IMR-90 (cell line): ENCODE results near the gene TRAPPC2L. TPM values are rescaled to one million over a fixed set of nuclear protein-coding genes. Genes with fewer than 3 reads are reported as not detected.
A peak's percentile ranks its signal among the peaks of the same experiment; 100 is the strongest.

Experiments used
- ATAC-seq: fragments of 200-7000 bp; cut with Tn5 transposase; 2 replicates; pipeline ENCODE4 v1.9.1; 2020; ENCODE audit warnings: low read depth, mild to moderate bottlenecking, moderate library complexity
- BruUV-seq: library from RNA; stranded (reverse); fragments of 400-500 nt; replicated peaks from 2 replicates; lab custom pipeline; 2021; lab: Mats Ljungman, UMichigan
- CTCF ChIA-PET: fragments of 300-600 bp; formaldehyde crosslinking; extraction: SDS; loops from one replicate; lab custom pipeline; 2021; ENCODE audit warnings: antibody characterized with exemption; lab: Yijun Ruan, JAX
- POLR2A ChIA-PET: fragments of 300-600 bp; sonication (Branson Sonifier 250); formaldehyde crosslinking; loops from one replicate; lab custom pipeline; 2022; ENCODE audit warnings: antibody characterized with exemption; ENCODE audit not compliant: unreplicated experiment; lab: Charles Lee
- DNase-seq: peaks from one replicate; pipeline ENCODE4 v3.0.0; 2013
- H2AFZ ChIP-seq: replicated peaks from 2 replicates; pipeline ENCODE3; 2013; ENCODE audit warnings: low read length, mild to moderate bottlenecking; ENCODE audit not compliant: poor library complexity
- H2AK5ac ChIP-seq: 2 replicates; pipeline ENCODE4 v1.6.1; 2013; ENCODE audit warnings: low read depth, low read length, inconsistent platforms
- H2AK9ac ChIP-seq: replicated peaks from 2 replicates; pipeline ENCODE3; 2013; ENCODE audit warnings: mild to moderate bottlenecking, low read depth, low read length, moderate library complexity; ENCODE audit not compliant: poor library complexity
- H2BK120ac ChIP-seq: 2 replicates; pipeline ENCODE4 v1.6.1; 2013; ENCODE audit warnings: low read depth, low read length, inconsistent platforms
- H2BK15ac ChIP-seq: 3 replicates; pipeline ENCODE4 v1.6.1; 2013; ENCODE audit warnings: low read depth, low read length, inconsistent platforms
- H2BK20ac ChIP-seq: 2 replicates; pipeline ENCODE4 v1.6.1; 2013; ENCODE audit warnings: low read depth, mild to moderate bottlenecking, inconsistent platforms, low read length, moderate library complexity
- H2BK5ac ChIP-seq: 2 replicates; pipeline ENCODE4 v1.6.1; 2013; ENCODE audit warnings: mild to moderate bottlenecking, low read depth, low read length, inconsistent platforms; ENCODE audit not compliant: poor library complexity, severe bottlenecking
- H3K14ac ChIP-seq: replicated peaks from 2 replicates; pipeline ENCODE4 v1.6.1; 2013; ENCODE audit warnings: low read depth, low read length, inconsistent platforms
- H3K18ac ChIP-seq: 2 replicates; pipeline ENCODE4 v1.6.1; 2013; ENCODE audit warnings: low read depth, low read length, control low read depth
- H3K23ac ChIP-seq: 2 replicates; pipeline ENCODE4 v1.6.1; 2013; ENCODE audit warnings: low read depth, low read length, inconsistent platforms
- H3K27ac ChIP-seq: 2 replicates; pipeline ENCODE4 v1.5.1; 2013; ENCODE audit warnings: mild to moderate bottlenecking, control low read depth, low read length; ENCODE audit not compliant: insufficient read depth
- H3K27me3 ChIP-seq: 2 replicates; pipeline ENCODE4 v1.6.1; 2013; ENCODE audit warnings: low read length; ENCODE audit not compliant: control insufficient read depth, insufficient read depth
- H3K36me3 ChIP-seq: 2 replicates; pipeline ENCODE4 v1.6.1; 2013; ENCODE audit warnings: low read length, mixed read lengths; ENCODE audit not compliant: control insufficient read depth, insufficient read depth
- H3K4ac ChIP-seq: 2 replicates; pipeline ENCODE4 v1.6.1; 2013; ENCODE audit warnings: low read depth, low read length, inconsistent platforms
- H3K4me1 ChIP-seq: 2 replicates; pipeline ENCODE4 v1.6.1; 2013; ENCODE audit warnings: low read length, mixed read lengths; ENCODE audit not compliant: control insufficient read depth, insufficient read depth
- H3K4me2 ChIP-seq: 2 replicates; pipeline ENCODE4 v1.6.1; 2013; ENCODE audit warnings: low read depth, mild to moderate bottlenecking, control low read depth, low read length, moderate library complexity
- H3K4me3 ChIP-seq: 2 replicates; pipeline ENCODE4 v1.5.1; 2013; ENCODE audit warnings: low read depth, mild to moderate bottlenecking, control low read depth, low read length, moderate library complexity; ENCODE audit not compliant: insufficient read depth
- H3K56ac ChIP-seq: 2 replicates; pipeline ENCODE4 v1.6.1; 2013; ENCODE audit warnings: low read length, inconsistent platforms; ENCODE audit not compliant: insufficient read depth; ENCODE audit errors: extremely low read depth
- H3K79me1 ChIP-seq, 2 experiments: 2 replicates each; pipeline ENCODE4 v1.6.1; 2013; ENCODE audit warnings: low read length in 2 of 2, inconsistent platforms in 1 of 2, low read depth in 1 of 2
- H3K9ac ChIP-seq: 2 replicates; pipeline ENCODE4 v1.6.1; 2013; ENCODE audit warnings: low read depth, low read length, control low read depth
- H3K9me1 ChIP-seq: 2 replicates; pipeline ENCODE4 v1.6.1; 2013; ENCODE audit warnings: low read length, inconsistent platforms; ENCODE audit not compliant: insufficient read depth
- H3K9me3 ChIP-seq: 2 replicates; pipeline ENCODE4 v1.6.1; 2013; ENCODE audit warnings: low read length; ENCODE audit not compliant: control insufficient read depth, insufficient read depth
- H4K20me1 ChIP-seq: 2 replicates; pipeline ENCODE4 v1.6.1; 2013; ENCODE audit warnings: low read length, inconsistent platforms; ENCODE audit not compliant: insufficient read depth
- H4K5ac ChIP-seq: 2 replicates; pipeline ENCODE4 v1.6.1; 2013; ENCODE audit warnings: mild to moderate bottlenecking, low read depth, low read length, control low read depth
- H4K8ac ChIP-seq, 2 experiments: 2 replicates each; pipeline ENCODE4 v1.6.1; 2013; ENCODE audit warnings: low read depth in 2 of 2, low read length in 2 of 2, control low read depth in 1 of 2, inconsistent platforms in 1 of 2
- H4K91ac ChIP-seq: 2 replicates; pipeline ENCODE4 v1.6.1; 2013; ENCODE audit warnings: low read depth, low read length, inconsistent platforms; ENCODE audit not compliant: insufficient read depth
- MAZ ChIP-seq: IDR thresholded peaks from 2 replicates; pipeline ENCODE4 v1.6.1; 2012; ENCODE audit warnings: low read depth, mild to moderate bottlenecking, low read length, improper control_type of control experiment, moderate library complexity, borderline replicate concordance
- RAD21 ChIP-seq: IDR thresholded peaks from 2 replicates; pipeline ENCODE4 v1.6.1; 2012; ENCODE audit warnings: low read length, improper control_type of control experiment
- WGBS, 2 experiments: methylation state at CpG; one replicate each; pipeline versions ENCODE4 v1.1.5 to v1.1.7; 2013; ENCODE audit warnings: missing lambda C conversion rate in 2 of 2; ENCODE audit not compliant: insufficient read length in 1 of 2; ENCODE audit errors: extremely low coverage in 2 of 2; 5-methylcytosine and 5-hydroxymethylcytosine counted together
- dilution Hi-C: fragments of 300-500 bp; cut with HindIII; formaldehyde crosslinking; loops from one replicate; pipeline ENCODE4 v1.14.3; 2018; ENCODE audit warnings: low sequenced_read_pairs; ENCODE audit not compliant: unreplicated experiment
- in situ Hi-C: fragments of 300-500 bp; cut with MboI; formaldehyde crosslinking; loops from 3 replicates; pipeline ENCODE4 v1.14.3; 2019; ENCODE audit warnings: low sequenced_read_pairs, inconsistent platforms, mixed read lengths
- intact Hi-C: fragments of 100-400 bp; cut with micrococcal nuclease; formaldehyde crosslinking; loops from 2 replicates; pipeline ENCODE4 v1.10.0; 2022
- polyA plus RNA-seq, 3 experiments: library from polyadenylated mRNA; depleted of rRNA; stranded (reverse); fragments of >200 nt; gene quantifications; 2 replicates each; pipeline ENCODE4 v1.2.3, GENCODE V29; 2012; ENCODE audit warnings: low replicate concordance in 1 of 3
- total RNA-seq: library from RNA; depleted of rRNA; stranded (reverse); fragments of >200 nt; gene quantifications from 2 replicates; pipeline ENCODE4 v1.2.3, GENCODE V29; 2012
- TF ChIP-seq, protein P1 (sequence below): conservative IDR thresholded peaks from 2 replicates; pipeline ENCODE4 v1.5.1; 2012; ENCODE audit warnings: mild to moderate bottlenecking, low read depth, low read length, improper control_type of control experiment

TRAPPC2L gene
- total and polyA plus RNA-seq, 2 of the 4 experiments (the other 2 are of a cell fraction) = 102 to 109 TPM

DNA sequence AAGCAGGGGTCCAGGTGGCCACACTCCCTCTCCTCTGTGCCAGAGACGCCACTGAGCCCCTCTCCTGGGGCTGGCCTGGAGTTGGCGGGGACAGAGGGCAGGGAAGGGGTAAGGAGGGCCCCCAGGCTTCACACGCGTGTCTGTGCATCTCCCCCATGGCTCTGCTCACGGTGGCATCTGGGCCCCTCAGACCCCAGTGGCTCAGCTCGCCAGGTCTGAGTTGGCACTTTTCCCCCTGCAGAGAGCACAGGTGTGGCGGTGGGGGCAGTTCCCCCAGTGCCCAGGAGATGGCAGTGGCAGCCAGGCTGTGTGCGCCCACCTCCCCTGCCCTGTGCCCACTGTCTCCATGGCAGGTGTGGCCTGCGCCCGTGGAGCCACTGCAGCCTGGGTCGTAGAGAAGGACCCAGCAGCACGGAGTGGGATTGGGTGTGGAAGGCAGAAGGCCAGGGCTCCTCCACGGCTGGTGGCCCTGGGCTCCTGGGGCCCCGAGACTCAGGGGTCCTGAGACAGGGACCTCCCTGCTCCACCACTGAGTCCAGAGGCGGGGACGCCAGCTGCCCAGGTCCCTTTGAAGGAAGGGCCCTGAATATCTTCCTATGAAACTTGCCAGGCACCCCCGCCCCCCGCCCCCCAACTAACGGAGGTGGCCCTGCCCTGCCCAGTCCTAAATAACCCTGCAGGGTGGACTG is 40.9 kb upstream of the TRAPPC2L start:
- Histone ChIP-seq H4K8ac (no peak overlapping the region), H3K9ac (no peak overlapping the region), H3K4me1 (peaks cover 14% of the 10 kb centered on the region), H2AK9ac (no peak overlapping the region), H2AFZ (no peak overlapping the region), H2AK5ac (no peak overlapping the region), H3K56ac (no peak overlapping the region), H3K4me3 (no peak overlapping the region), H3K79me1 (peaks cover 0 to 6% of the 10 kb centered on the region in 2 experiments; a peak in 2 of 4 replicates), H3K4me2 (no peak overlapping the region), H4K5ac (no peak overlapping the region), H3K23ac (no peak overlapping the region), H2BK15ac (no peak overlapping the region), H3K27me3 (no peaks in the 10 kb centered on the region), H4K20me1 (peaks cover 2% of the 10 kb centered on the region), H2BK5ac (no peak overlapping the region), H3K27ac (no peak overlapping the region), H3K9me3 (no peaks in the 10 kb centered on the region), H3K4ac (no peak overlapping the region), H3K36me3 (peaks cover 2% of the 10 kb centered on the region; the same call in 1 of the 2 replicates), H3K9me1 (peaks cover 5% of the 10 kb centered on the region), H3K18ac (no peak overlapping the region), H2BK20ac (no peak overlapping the region), H4K91ac (no peak overlapping the region), H3K14ac (no peak overlapping the region), H2BK120ac (no peak overlapping the region)
- POLR2A ChIA-PET = no interaction called here
- 82% methylated on average over 9 of the region's 19 CpGs; no CpG with 5 or more reads in 1 of the 2 experiments for WGBS, 2 experiments
- no TSS peak for BruUV-seq
- in situ Hi-C loops (no loop called here), intact Hi-C loops (loop anchor here (1.0 kb wide), 1 partner anchor 41 kb away; the partner anchor contains the start of gene TRAPPC2L), dilution Hi-C loops (no loop called here)
- CTCF ChIA-PET = interaction anchor here (1.7 kb wide), 1 partner anchor 42 kb away, joined by 4 read pairs; no protein-coding TSS in a partner anchor
- DNase-seq = no peak
- peak; percentile 69 for TF ChIP-seq RAD21
- no peak for TF ChIP-seq MAZ
- TF ChIP-seq, protein P1, sequence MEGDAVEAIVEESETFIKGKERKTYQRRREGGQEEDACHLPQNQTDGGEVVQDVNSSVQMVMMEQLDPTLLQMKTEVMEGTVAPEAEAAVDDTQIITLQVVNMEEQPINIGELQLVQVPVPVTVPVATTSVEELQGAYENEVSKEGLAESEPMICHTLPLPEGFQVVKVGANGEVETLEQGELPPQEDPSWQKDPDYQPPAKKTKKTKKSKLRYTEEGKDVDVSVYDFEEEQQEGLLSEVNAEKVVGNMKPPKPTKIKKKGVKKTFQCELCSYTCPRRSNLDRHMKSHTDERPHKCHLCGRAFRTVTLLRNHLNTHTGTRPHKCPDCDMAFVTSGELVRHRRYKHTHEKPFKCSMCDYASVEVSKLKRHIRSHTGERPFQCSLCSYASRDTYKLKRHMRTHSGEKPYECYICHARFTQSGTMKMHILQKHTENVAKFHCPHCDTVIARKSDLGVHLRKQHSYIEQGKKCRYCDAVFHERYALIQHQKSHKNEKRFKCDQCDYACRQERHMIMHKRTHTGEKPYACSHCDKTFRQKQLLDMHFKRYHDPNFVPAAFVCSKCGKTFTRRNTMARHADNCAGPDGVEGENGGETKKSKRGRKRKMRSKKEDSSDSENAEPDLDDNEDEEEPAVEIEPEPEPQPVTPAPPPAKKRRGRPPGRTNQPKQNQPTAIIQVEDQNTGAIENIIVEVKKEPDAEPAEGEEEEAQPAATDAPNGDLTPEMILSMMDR = peak; percentile 53
- no peak for ATAC-seq
